Adipocyte (in vitro differentiated cells): ENCODE results near the gene B3GNT3.

Source experiments
- DNase-seq: peaks from one replicate; pipeline ENCODE4 v3.0.0-alpha.2; 2015; ENCODE audit warnings: low read depth
- H3K27me3 ChIP-seq: replicated peaks from 2 replicates; pipeline ENCODE4 v1.7.0; 2013; ENCODE audit warnings: mild to moderate bottlenecking, low read length, moderate library complexity; ENCODE audit not compliant: control insufficient read depth, insufficient read depth
- H3K36me3 ChIP-seq: 2 replicates; pipeline ENCODE4 v1.7.0; 2013; ENCODE audit warnings: low read length, mild to moderate bottlenecking, moderate library complexity; ENCODE audit not compliant: control insufficient read depth, insufficient read depth, severe bottlenecking
- H3K4me1 ChIP-seq: 2 replicates; pipeline ENCODE4 v1.7.0; 2013; ENCODE audit warnings: mild to moderate bottlenecking, low read length, moderate library complexity; ENCODE audit not compliant: control insufficient read depth, insufficient read depth
- H3K4me3 ChIP-seq: 2 replicates; pipeline ENCODE4 v1.7.0; 2013; ENCODE audit warnings: mild to moderate bottlenecking, low read length, moderate library complexity
- H3K9ac ChIP-seq: 2 replicates; pipeline ENCODE4 v1.7.0; 2013; ENCODE audit warnings: mild to moderate bottlenecking, low read length, moderate library complexity
- H3K9me3 ChIP-seq: 2 replicates; pipeline ENCODE4 v1.7.0; 2013; ENCODE audit warnings: mild to moderate bottlenecking, low read length, moderate library complexity; ENCODE audit not compliant: control insufficient read depth

The B3GNT3 gene

DNA sequence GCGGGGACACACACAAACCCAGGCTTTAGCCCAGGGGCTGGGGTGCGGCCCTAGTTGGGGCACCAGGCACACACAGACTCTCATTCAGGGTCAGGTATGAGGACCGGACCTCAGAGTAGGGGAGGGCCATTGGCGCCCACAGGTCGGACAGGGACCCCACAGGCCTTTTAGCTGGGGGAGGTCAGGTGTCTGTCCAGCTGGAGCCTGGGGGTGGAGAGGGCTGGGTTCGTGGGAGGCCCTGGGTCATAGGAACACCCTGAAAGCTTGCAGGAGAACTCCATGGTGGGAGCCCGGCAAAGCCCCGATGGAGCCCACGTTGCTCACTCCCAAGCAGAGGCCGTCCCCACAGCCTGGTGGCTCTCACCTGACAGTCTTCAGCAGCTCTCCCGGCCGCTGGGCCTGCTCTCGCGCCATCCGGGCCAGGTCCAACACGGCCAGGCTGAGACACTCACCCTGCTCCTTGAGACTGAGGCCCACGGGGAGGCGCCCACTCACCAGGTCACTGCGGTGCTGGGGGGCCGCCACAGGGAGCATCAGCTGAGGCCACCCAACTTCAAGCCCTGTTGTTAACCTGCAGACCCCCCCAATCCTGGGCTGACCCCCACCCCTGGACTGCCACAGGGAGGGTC lies 47.8 kb downstream of the B3GNT3 start:
- peak overlapping the region; percentile 49 for H3K9ac ChIP-seq
- peaks cover 4% of the 10 kb centered on the region for H3K36me3 ChIP-seq
- peaks cover 7% of the 10 kb centered on the region for H3K27me3 ChIP-seq
- no peaks in the 10 kb centered on the region for H3K9me3 ChIP-seq
- peaks cover 10% of the 10 kb centered on the region for H3K4me1 ChIP-seq
- H3K4me3 ChIP-seq: peak overlapping the region; percentile 58
- no peak for DNase-seq

DNA sequence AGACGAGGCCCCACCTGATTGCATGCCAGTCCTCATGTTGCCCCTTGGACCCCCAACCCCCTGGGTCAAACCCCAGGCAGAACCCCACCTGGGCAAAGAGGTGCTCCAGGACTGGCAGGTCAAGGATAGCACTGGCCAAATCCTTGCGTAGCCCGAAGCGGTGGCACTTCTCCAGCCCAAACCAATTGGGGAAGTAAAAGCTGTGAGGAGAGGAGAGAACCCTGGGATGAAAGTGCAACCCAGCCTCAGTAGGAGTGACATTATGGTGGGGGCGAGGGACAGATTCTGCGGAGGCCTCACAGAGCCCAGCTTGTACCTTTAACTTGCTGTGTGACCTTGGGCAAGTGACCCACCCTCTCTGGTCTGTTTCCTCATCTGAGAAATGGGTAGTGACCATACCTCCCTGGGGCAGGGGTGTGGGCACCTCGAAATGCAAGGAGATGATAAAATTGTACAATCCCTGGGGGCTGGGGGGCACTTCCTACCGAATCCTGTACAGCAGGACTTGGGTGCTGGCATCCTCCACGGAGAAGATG lies 48.4 kb downstream of the B3GNT3 start:
- Histone ChIP-seq H3K27me3 (peaks cover 7% of the 10 kb centered on the region), H3K9ac (no peak overlapping the region), H3K9me3 (no peaks in the 10 kb centered on the region), H3K4me3 (no peak overlapping the region), H3K36me3 (no peaks in the 10 kb centered on the region), H3K4me1 (peaks cover 10% of the 10 kb centered on the region)
- DNase-seq: no peak

DNA sequence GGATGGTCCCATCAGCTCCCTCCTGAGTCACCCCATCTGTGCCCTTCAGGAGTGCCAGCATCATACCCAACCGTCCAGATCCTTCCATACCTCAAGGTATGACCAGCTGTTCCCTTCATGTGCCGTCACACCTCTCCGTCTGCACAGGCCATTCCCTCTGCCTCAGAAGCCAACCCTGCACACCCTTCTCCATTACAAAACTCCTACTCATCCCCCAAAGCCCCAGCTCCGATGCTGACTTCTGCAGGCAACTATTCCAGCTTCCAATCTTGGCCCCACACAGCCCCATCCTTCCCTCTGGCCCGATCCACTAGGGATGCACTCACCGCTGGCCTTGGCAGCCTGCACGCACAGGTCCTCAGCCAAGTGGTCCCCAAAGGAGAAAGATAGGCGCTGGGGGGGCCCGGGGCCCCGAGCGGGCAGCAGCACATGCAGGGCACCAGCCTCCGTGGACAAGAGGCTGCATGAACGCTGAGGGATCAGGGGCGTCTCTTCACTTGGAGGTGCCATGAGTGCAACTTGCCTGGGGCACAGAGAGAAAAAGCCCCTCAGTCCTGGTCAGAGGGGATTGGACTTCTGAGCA lies 49.1 kb downstream of the B3GNT3 start:
- H3K9ac ChIP-seq: no peak overlapping the region
- H3K27me3 ChIP-seq: peaks cover 7% of the 10 kb centered on the region
- DNase-seq: no peak
- H3K36me3 ChIP-seq: no peaks in the 10 kb centered on the region
- H3K4me3 ChIP-seq: no peak overlapping the region
- peaks cover 10% of the 10 kb centered on the region for H3K4me1 ChIP-seq
- H3K9me3 ChIP-seq: no peaks in the 10 kb centered on the region

DNA sequence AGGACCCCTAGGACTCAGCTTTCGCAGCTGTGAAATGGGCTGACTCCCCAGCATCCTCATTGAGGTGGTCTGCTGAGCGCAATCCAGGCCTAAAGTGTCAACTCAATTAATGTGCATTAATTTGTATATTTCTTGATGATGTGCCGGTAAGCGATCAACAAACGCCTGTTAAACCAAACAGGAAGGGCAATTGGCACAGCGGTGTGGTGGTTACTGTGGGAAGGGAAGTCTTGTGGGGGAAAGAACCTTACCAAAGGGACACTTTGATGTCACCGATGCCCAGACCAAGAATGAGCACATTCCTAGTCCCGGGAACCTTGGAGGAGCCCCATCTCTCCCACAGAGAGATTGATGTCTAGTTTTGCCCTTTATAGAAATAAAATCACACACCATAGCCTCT lies 51.2 kb downstream of the B3GNT3 start:
- H3K27me3 ChIP-seq: peaks cover 3% of the 10 kb centered on the region
- H3K4me1 ChIP-seq: peaks cover 15% of the 10 kb centered on the region
- no peaks in the 10 kb centered on the region for H3K9me3 ChIP-seq
- no peak overlapping the region for H3K4me3 ChIP-seq
- no peaks in the 10 kb centered on the region for H3K36me3 ChIP-seq
- DNase-seq: no peak
- no peak overlapping the region for H3K9ac ChIP-seq

DNA sequence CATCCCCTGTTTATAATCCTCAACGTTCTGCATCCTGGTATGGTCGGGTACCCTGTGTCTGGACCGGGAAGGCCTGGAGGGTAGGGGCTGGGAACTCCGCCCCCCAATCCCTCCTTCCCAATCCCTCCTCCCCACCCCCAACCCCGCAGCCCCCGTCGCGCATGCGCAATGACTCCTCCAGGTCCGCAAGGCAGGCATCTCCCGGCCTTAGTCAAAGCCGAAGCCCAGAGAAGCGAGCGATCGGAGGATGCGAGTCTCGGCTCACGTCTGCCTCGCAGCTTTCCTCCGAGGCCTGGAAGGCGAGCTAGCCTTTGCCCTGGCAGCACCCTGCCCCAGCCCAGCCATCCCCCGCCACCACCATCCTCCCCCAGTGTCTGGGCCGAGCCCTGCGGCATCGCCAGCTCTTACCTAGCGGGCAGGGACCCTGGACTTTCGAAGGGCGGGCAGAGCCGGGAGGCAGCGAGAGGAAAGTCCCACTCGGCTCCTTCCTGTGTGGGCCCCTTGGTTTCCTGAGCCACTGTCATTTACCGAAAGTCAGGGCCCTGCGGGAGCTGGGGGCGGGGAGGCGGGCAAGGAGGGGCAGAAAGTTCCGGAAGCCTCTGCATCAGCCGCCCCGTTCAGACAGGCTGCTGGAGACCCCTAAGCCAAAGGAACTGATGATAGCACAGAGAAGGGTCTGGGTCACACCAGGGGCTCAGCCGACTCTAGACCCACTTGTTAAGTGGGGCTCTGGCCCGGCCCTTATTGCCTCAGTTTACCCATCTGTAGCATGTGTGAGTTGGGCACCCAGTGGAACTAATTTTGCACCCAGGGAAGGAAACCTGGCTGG lies 52.8 kb downstream of the B3GNT3 start, which contains the start of gene JAK3:
JAK3 (minus strand) TSS at position 445 of the 829 bp plus-strand sequence. CDS start 3,565 bp downstream, outside the sequence.
- Histone ChIP-seq H3K36me3 (no peaks in the 10 kb centered on the region), H3K9ac (peak within 1 kb of the TSS; percentile 68), H3K4me3 (peak within 1 kb of the TSS; percentile 61), H3K4me1 (peaks cover 8% of the 10 kb centered on the region), H3K9me3 (no peaks in the 10 kb centered on the region), H3K27me3 (no peaks in the 10 kb centered on the region)
- peak; percentile 89 for DNase-seq

DNA sequence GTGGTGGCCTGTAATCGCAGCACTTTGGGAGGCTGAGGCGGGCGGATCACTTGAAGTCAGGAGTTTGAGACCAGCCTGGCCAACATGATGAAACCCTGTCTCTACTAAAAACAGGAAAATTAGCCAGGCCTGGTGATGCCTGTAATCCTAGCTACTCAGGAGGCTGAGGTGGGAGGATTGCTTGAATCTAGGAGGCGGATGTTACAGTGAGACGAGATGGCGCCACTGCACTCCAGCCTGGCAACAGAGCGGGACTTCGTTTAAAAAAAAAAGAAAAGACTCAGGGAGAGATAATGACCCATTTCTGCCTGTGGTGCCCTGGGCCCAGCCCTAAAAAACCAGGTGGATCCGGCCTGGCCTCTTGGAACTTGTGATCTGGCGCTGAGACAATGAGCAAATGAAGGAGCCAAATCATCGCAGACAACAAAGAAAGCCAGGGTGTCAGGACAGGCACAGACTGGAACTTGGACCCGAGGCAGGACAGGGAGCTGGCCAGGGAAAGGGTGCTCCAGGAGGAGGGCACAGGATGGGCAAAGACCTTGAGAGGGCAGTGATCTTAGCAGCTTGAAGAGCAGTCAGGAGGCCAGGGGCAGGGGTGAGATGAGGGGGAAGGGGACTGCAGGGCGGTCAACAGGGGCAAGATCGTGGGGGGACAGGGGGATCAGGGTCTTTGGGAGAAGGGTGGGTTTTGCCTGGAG lies 53.8 kb downstream of the B3GNT3 start:
- no peaks in the 10 kb centered on the region for H3K36me3 ChIP-seq
- no peaks in the 10 kb centered on the region for H3K27me3 ChIP-seq
- H3K4me1 ChIP-seq: peaks cover 8% of the 10 kb centered on the region
- H3K9ac ChIP-seq: no peak overlapping the region
- no peak for DNase-seq
- no peaks in the 10 kb centered on the region for H3K9me3 ChIP-seq
- no peak overlapping the region for H3K4me3 ChIP-seq

DNA sequence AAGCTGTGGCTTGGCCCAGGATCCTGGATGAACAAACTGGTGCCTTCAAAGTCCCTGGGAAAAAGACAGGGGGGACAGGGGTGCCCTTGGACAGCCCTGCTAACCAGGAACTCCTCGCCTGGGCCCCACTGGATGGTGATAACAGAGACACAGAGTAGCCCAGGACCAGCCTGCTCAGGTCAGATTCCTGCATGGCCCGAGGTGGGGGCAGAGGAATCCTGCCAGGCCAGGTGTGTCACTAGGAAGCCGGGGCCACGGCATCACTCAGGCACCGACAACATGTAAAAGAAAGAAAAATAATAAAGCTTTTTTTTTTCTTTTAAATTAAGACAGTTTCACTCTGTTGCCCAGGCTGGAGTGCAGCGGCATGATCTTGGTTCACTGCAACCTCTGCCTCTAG lies 59.1 kb downstream of the B3GNT3 start:
- Histone ChIP-seq H3K4me3 (no peak overlapping the region), H3K27me3 (no peaks in the 10 kb centered on the region), H3K9ac (no peak overlapping the region), H3K36me3 (no peaks in the 10 kb centered on the region), H3K4me1 (peaks cover 4% of the 10 kb centered on the region), H3K9me3 (no peaks in the 10 kb centered on the region)
- DNase-seq: no peak

DNA sequence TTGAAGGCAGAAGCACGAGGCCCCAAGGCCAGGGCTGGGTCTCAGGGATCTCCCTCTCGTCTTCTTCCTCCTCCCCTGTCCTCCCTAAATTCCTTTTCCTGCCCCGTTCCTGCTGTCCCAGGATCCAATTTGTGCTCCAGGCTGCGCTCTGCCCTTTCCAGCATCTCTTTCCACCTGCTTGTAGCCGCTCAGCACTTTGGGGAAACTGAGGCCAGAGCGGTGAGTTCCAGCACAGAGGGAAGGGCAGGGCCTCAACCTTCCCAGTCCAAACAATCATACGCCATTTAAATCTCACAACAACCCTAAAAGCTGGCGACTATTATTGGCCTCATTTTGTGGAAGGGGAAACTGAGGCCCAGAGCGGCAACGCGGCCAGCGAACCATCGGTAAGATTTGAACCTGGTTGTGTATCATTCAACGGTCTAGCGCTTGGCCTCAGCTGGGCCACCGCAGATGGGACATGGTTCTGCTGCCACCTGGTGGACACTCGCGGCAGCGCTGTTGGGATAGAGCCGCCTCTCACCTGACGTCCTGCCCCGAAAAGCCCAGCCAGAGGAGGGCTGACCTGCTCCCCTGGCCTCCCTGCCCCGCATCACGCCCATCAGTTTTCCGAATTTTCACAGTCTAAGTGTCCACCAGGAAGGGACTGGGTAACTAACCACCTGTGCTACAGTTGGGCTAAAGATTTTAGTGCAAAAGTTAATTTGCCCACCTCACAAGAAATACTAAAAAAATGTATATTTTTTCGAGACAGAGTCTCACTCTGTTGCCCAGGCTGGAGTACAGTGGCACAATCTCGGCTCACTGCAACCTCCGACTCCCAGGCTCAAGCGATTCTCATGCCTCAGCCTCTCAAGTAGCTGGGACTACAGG lies 60.6 kb downstream of the B3GNT3 start:
- H3K9me3 ChIP-seq: no peaks in the 10 kb centered on the region
- peak; percentile 89 for DNase-seq

DNA sequence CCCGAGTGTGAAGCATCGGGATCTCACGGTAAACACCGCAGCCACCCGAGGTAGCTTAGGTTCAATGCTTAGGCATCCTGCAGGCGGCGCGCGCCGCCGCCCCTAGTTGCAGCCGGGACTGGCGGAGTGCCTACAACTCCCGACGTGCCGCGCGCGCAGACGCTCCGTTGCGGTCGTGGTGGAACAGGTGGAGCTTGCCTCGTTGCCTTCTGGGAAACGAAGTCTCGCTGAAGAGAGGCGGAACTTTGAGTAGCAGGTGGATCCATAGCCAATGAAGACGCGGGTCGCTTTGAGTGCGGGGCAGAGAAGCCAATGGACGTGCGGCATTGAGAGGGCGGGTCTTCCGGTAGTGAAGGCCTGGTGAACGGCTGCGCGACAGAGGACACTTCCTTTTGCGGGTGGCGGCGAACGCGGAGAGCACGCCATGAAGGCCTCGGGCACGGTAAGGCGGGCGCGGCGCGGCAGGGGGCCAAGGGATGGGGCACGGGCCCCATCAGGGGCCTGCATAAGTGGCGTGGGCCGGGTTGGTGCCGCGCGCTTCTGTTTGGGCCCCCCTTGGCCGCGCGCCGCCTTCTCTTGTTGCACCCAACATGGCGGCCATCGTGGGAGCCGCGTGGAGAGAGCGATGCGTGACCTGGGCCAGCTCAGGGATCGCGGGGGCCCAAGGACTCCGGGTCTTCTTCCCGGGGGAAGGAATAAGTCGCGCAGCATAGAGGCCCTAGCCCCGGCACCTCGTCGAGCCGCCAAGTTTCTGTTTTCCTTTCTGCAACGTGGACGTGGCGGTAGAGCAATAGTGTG lies 64.8 kb downstream of the B3GNT3 start, which contains the start of gene RPL18A:
RPL18A (plus strand) TSS at position 378 of the 798 bp plus-strand sequence; CDS start at position 425, 47 bp downstream.
- Histone ChIP-seq H3K9ac (peak within 1 kb of the TSS; percentile 99), H3K4me1 (peaks cover 17% of the 10 kb centered on the region), H3K4me3 (peak within 1 kb of the TSS; percentile 95), H3K36me3 (peaks cover 35% of the 10 kb centered on the region), H3K9me3 (no peaks in the 10 kb centered on the region), H3K27me3 (no peaks in the 10 kb centered on the region)
- peak; percentile 100 for DNase-seq

More for the DNA sequence above, 60.6 kb downstream of the B3GNT3 start:
- no peaks in the 10 kb centered on the region for H3K36me3 ChIP-seq
- H3K9ac ChIP-seq: no peak overlapping the region
- peaks cover 1% of the 10 kb centered on the region for H3K4me1 ChIP-seq
- H3K27me3 ChIP-seq: no peaks in the 10 kb centered on the region
- H3K4me3 ChIP-seq: no peak overlapping the region
